Right cardiac atrium (tissue), 5 donors: ENCODE measurements around the gene LAMA5. TPM values are rescaled to one million over a fixed set of nuclear protein-coding genes. Genes with fewer than 3 reads are reported as not detected.

ENCODE experiments used
- ATAC-seq, 2 donors: fragments of 200-7000 bp; cut with Tn5 transposase; one replicate each; pipeline versions ENCODE4 v1.8.0 to v1.9.1; 2020; ENCODE audit warnings: moderate library complexity in 2 of 2, mild to moderate bottlenecking in 1 of 2
- DNase-seq, 3 donors: peaks; one replicate each; pipeline ENCODE4 v3.0.0-alpha.2; 2020
- H3K27ac ChIP-seq: one replicate; pipeline ENCODE4 v1.5.1; 2013; ENCODE audit warnings: mild to moderate bottlenecking, low read length, control low read depth, moderate library complexity
- H3K27me3 ChIP-seq: one replicate; pipeline ENCODE4 v1.6.1; 2013; ENCODE audit not compliant: control insufficient read depth, insufficient read depth
- H3K4me1 ChIP-seq: one replicate; pipeline ENCODE4 v1.6.1; 2013; ENCODE audit warnings: low read length; ENCODE audit not compliant: control insufficient read depth, insufficient read depth
- H3K4me3 ChIP-seq: one replicate; pipeline ENCODE4 v1.5.1; 2013; ENCODE audit warnings: low read length, control low read depth
- H3K9me3 ChIP-seq: one replicate; pipeline ENCODE4 v1.6.1; 2013; ENCODE audit warnings: low read length; ENCODE audit not compliant: control insufficient read depth
- WGBS: extraction: QIAGEN DNeasy Blood & Tissue Kit; methylation state at CpG from one replicate; pipeline ENCODE4 v1.1.7; 2013; 5-methylcytosine and 5-hydroxymethylcytosine counted together
- intact Hi-C, 4 donors: fragments of 100-400 bp; cut with DNase I; formaldehyde crosslinking; loops; one replicate each; pipeline versions ENCODE4 v1.11.0 to v1.14.0; 2022 to 2023
- microRNA-seq, 2 donors: library from miRNA; unstranded; fragments of <30 nt; microRNA quantifications; one replicate each; pipeline ENCODE4 v1.2.0, GENCODE V29; 2020 to 2021
- polyA plus RNA-seq: library from polyadenylated mRNA; stranded (reverse); fragments of 200-250 nt; gene quantifications from one replicate; pipeline ENCODE4 v1.2.3, GENCODE V29; 2013
- total RNA-seq, 4 donors: library from RNA; stranded (reverse); fragmentation: NEBNext Ultra II Directional; extraction: Animal tissue kit (Norgen Biotek cat#: 25700); gene quantifications; one replicate each; pipeline ENCODE4 v1.2.1, GENCODE V29; 2021
- donor health status: healthy with polysubstance abuse.
- donor health status: DM: no; HTN: yes; CAD: no.
- donor health status: DM: no; HTN: no; CAD: no.
- donor health status: DM: no; HTN: yes; CAD: no; lungs with severe emphysema.
- donor health status: DM: yes; HTN: yes; CAD: no.

The LAMA5 gene
- total and polyA plus RNA-seq, 5 donors: 77.4 to 97.9 (median 88.6) TPM

DNA sequence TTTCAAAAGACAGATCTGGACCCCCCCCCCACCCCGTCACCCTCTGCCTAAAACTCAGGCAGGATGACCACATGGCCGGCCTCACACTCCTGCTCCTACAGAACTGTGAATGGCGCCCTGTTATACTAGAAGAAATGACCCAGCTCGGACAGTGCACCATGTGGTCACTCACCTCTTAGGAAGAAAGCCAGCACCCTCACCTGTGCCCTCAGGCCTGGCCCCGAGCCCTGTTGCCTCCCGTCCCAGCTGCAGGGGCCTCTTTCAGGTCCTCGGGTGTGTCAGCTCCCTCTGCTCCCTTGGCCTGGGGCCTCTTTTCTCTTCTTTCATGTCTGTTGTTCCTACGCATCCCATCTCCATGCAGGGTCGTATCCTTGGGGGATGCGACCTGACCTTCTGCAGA, 105.0 kb downstream of the LAMA5 start:
- 94% methylated on average over 10 of the region's 10 CpGs for WGBS

DNA sequence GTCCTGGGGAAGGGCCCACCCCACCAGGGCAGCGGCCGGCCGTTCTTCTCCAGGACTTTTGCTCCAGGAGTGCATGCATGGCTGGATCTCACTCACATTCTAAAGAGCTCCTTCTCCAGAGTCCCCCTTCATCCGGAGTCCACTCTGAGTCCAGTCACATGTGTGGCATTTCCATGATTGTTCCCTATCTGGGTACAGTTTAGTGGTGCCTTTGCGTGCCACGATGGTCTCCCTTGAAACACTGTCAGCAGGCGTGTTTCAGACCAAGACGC, 107.9 kb downstream of the LAMA5 start:
- DNase-seq (no peak), ATAC-seq (no peak)
- Histone ChIP-seq H3K27me3 (no peaks in the 10 kb centered on the region), H3K9me3 (no peaks in the 10 kb centered on the region), H3K4me1 (peaks cover 4% of the 10 kb centered on the region), H3K4me3 (no peak overlapping the region), H3K27ac (no peak overlapping the region)
- intact Hi-C loops: no loop called here
- 88% methylated on average over 8 of the region's 8 CpGs for WGBS

More for the DNA sequence above, 105.0 kb downstream of the LAMA5 start:
- Histone ChIP-seq H3K9me3 (no peaks in the 10 kb centered on the region), H3K27ac (no peak overlapping the region), H3K4me1 (peaks cover 2% of the 10 kb centered on the region), H3K27me3 (no peaks in the 10 kb centered on the region), H3K4me3 (no peak overlapping the region)
- ATAC-seq (no peak), DNase-seq (peak in 1 of 3 donors; percentile 18)
- intact Hi-C loops: no loop called here

Small RNAs within 50 kb of the gene (microRNA-seq; reads per million reads assigned to microRNA genes)
- 0 to 0.42 reads per million in 2 donors for gene MIR4758

Other genes with a start within 250 kb of the LAMA5 start
- gene LSM14B, start 244.8 kb downstream of the LAMA5 start, total RNA-seq: 10 to 100 TPM; 32.9 to 45.7 (median 40.9) TPM
- 27.6 TPM for gene LSM14B, start 244.8 kb downstream of the LAMA5 start, polyA plus RNA-seq
- gene PSMA7, start 223.9 kb downstream of the LAMA5 start, total RNA-seq: 100 to 1,000 TPM; 178 to 215 (median 206) TPM
- 244 TPM for gene PSMA7, start 223.9 kb downstream of the LAMA5 start, polyA plus RNA-seq
- 1 to 10 TPM; 7.8 to 8.8 (median 8.1) TPM for gene SS18L1, start 223.5 kb downstream of the LAMA5 start, total RNA-seq
- 6.2 TPM for gene SS18L1, start 223.5 kb downstream of the LAMA5 start, polyA plus RNA-seq
- 10 to 100 TPM; 20.4 to 25.7 (median 25.1) TPM for gene MTG2, start 184.3 kb downstream of the LAMA5 start, total RNA-seq
- gene MTG2, start 184.3 kb downstream of the LAMA5 start, polyA plus RNA-seq: 29.2 TPM
- not detected for gene HRH3, start 147.0 kb downstream of the LAMA5 start, total RNA-seq
- gene HRH3, start 147.0 kb downstream of the LAMA5 start, polyA plus RNA-seq: not detected
- gene OSBPL2, start 128.8 kb downstream of the LAMA5 start, total RNA-seq: 10 to 100 TPM; 44.1 to 61.6 (median 44.7) TPM
- 20.0 TPM for gene OSBPL2, start 128.8 kb downstream of the LAMA5 start, polyA plus RNA-seq
- gene ADRM1, start 64.3 kb downstream of the LAMA5 start, total RNA-seq: 10 to 100 TPM; 65.0 to 80.9 (median 73.4) TPM
- gene ADRM1, start 64.3 kb downstream of the LAMA5 start, polyA plus RNA-seq: 87.5 TPM
- gene RPS21, start 19.8 kb upstream of the LAMA5 start, total RNA-seq: 100 to 1,000 TPM; 703 to 815 (median 736) TPM
- 2,060 TPM for gene RPS21, start 19.8 kb upstream of the LAMA5 start, polyA plus RNA-seq
- gene CABLES2, start 40.0 kb upstream of the LAMA5 start, total RNA-seq: 10 to 100 TPM; 12.3 to 29.4 (median 16.3) TPM
- 10.9 TPM for gene CABLES2, start 40.0 kb upstream of the LAMA5 start, polyA plus RNA-seq
- not detected for gene RBBP8NL, start 60.2 kb upstream of the LAMA5 start, total RNA-seq
- not detected for gene RBBP8NL, start 60.2 kb upstream of the LAMA5 start, polyA plus RNA-seq
- 1 to 10 TPM; 2.3 to 3.1 (median 2.5) TPM for gene GATA5, start 108.7 kb upstream of the LAMA5 start, total RNA-seq
- 1.5 TPM for gene GATA5, start 108.7 kb upstream of the LAMA5 start, polyA plus RNA-seq